ENCODE results near the gene GSE1.
A peak's percentile ranks its signal among the peaks of the same experiment; 100 is the strongest.

GSE1 gene

GRCh38 chr16:85619101-85619891 lies 6.2 kb downstream of the GSE1 start:
- no peak overlapping the region for H3K4me3 ChIP-seq (ENCODE audit: low read length)
- H3K4me1 ChIP-seq (ENCODE audit: control insufficient read depth, low read depth, low read length), result peaks cover 11% of the 10 kb centered on the region
- no peak overlapping the region for H3K9ac ChIP-seq (ENCODE audit: low read length)
- no peaks in the 10 kb centered on the region for H3K9me3 ChIP-seq (ENCODE audit: control insufficient read depth, low read depth, low read length)
- H3K27ac ChIP-seq (ENCODE audit: low read length), result no peak overlapping the region
- H3K36me3 ChIP-seq (ENCODE audit: control insufficient read depth, low read depth, low read length), result no peaks in the 10 kb centered on the region
- no peaks in the 10 kb centered on the region for H3K27me3 ChIP-seq (ENCODE audit: control insufficient read depth, insufficient read depth, low read length)

- H3K27me3 ChIP-seq (ENCODE audit: control insufficient read depth, insufficient read depth, low read length), result no peaks in the 10 kb centered on the region
- no peaks in the 10 kb centered on the region for H3K9me3 ChIP-seq (ENCODE audit: control insufficient read depth, low read depth, low read length)
- no peak overlapping the region for H3K27ac ChIP-seq (ENCODE audit: low read length)
- H3K9ac ChIP-seq (ENCODE audit: low read length), result no peak overlapping the region
- H3K4me3 ChIP-seq (ENCODE audit: low read length), result no peak overlapping the region
- peaks cover 10% of the 10 kb centered on the region for H3K4me1 ChIP-seq (ENCODE audit: control insufficient read depth, low read depth, low read length)
- no peaks in the 10 kb centered on the region for H3K36me3 ChIP-seq (ENCODE audit: control insufficient read depth, low read depth, low read length)
Measured at GRCh38 chr16:85620374-85620773, 7.3 kb downstream of the GSE1 start.

GRCh38 chr16:85621698-85622428 lies 8.7 kb downstream of the GSE1 start:
- no peak overlapping the region for H3K9ac ChIP-seq (ENCODE audit: low read length)
- peaks cover 12% of the 10 kb centered on the region for H3K4me1 ChIP-seq (ENCODE audit: control insufficient read depth, low read depth, low read length)
- H3K27ac ChIP-seq (ENCODE audit: low read length), result no peak overlapping the region
- no peaks in the 10 kb centered on the region for H3K9me3 ChIP-seq (ENCODE audit: control insufficient read depth, low read depth, low read length)
- H3K4me3 ChIP-seq (ENCODE audit: low read length), result no peak overlapping the region
- no peaks in the 10 kb centered on the region for H3K27me3 ChIP-seq (ENCODE audit: control insufficient read depth, insufficient read depth, low read length)
- no peaks in the 10 kb centered on the region for H3K36me3 ChIP-seq (ENCODE audit: control insufficient read depth, low read depth, low read length)

GRCh38 chr16:85622683-85623082 lies 9.6 kb downstream of the GSE1 start:
- H3K9me3 ChIP-seq (ENCODE audit: control insufficient read depth, low read depth, low read length), result no peaks in the 10 kb centered on the region
- no peak overlapping the region for H3K27ac ChIP-seq (ENCODE audit: low read length)
- H3K9ac ChIP-seq (ENCODE audit: low read length), result no peak overlapping the region
- peaks cover 15% of the 10 kb centered on the region for H3K4me1 ChIP-seq (ENCODE audit: control insufficient read depth, low read depth, low read length)
- H3K36me3 ChIP-seq (ENCODE audit: control insufficient read depth, low read depth, low read length), result no peaks in the 10 kb centered on the region
- no peaks in the 10 kb centered on the region for H3K27me3 ChIP-seq (ENCODE audit: control insufficient read depth, insufficient read depth, low read length)
- no peak overlapping the region for H3K4me3 ChIP-seq (ENCODE audit: low read length)

- Histone ChIP-seq H3K9ac (ENCODE audit: low read length) (no peak overlapping the region), H3K36me3 (ENCODE audit: control insufficient read depth, low read depth, low read length) (no peaks in the 10 kb centered on the region), H3K27me3 (ENCODE audit: control insufficient read depth, insufficient read depth, low read length) (no peaks in the 10 kb centered on the region), H3K4me3 (ENCODE audit: low read length) (no peak overlapping the region), H3K4me1 (ENCODE audit: control insufficient read depth, low read depth, low read length) (peaks cover 15% of the 10 kb centered on the region), H3K27ac (ENCODE audit: low read length) (no peak overlapping the region), H3K9me3 (ENCODE audit: control insufficient read depth, low read depth, low read length) (no peaks in the 10 kb centered on the region)
Measured at GRCh38 chr16:85623250-85623649, 10.1 kb downstream of the GSE1 start.

- H3K27me3 ChIP-seq (ENCODE audit: control insufficient read depth, insufficient read depth, low read length), result no peaks in the 10 kb centered on the region
- peaks cover 15% of the 10 kb centered on the region for H3K4me1 ChIP-seq (ENCODE audit: control insufficient read depth, low read depth, low read length)
- no peak overlapping the region for H3K9ac ChIP-seq (ENCODE audit: low read length)
- H3K4me3 ChIP-seq (ENCODE audit: low read length), result no peak overlapping the region
- no peaks in the 10 kb centered on the region for H3K9me3 ChIP-seq (ENCODE audit: control insufficient read depth, low read depth, low read length)
- no peaks in the 10 kb centered on the region for H3K36me3 ChIP-seq (ENCODE audit: control insufficient read depth, low read depth, low read length)
- H3K27ac ChIP-seq (ENCODE audit: low read length), result no peak overlapping the region
Measured at GRCh38 chr16:85623997-85624601, 11.0 kb downstream of the GSE1 start.

- Histone ChIP-seq H3K36me3 (ENCODE audit: control insufficient read depth, low read depth, low read length) (no peaks in the 10 kb centered on the region), H3K9ac (ENCODE audit: low read length) (no peak overlapping the region), H3K27ac (ENCODE audit: low read length) (no peak overlapping the region), H3K27me3 (ENCODE audit: control insufficient read depth, insufficient read depth, low read length) (no peaks in the 10 kb centered on the region), H3K9me3 (ENCODE audit: control insufficient read depth, low read depth, low read length) (no peaks in the 10 kb centered on the region), H3K4me3 (ENCODE audit: low read length) (no peak overlapping the region), H3K4me1 (ENCODE audit: control insufficient read depth, low read depth, low read length) (peaks cover 15% of the 10 kb centered on the region)
Measured at GRCh38 chr16:85624646-85625045, 11.5 kb downstream of the GSE1 start.

- H3K27ac ChIP-seq (ENCODE audit: low read length), result no peak overlapping the region
- no peak overlapping the region for H3K9ac ChIP-seq (ENCODE audit: low read length)
- H3K36me3 ChIP-seq (ENCODE audit: control insufficient read depth, low read depth, low read length), result no peaks in the 10 kb centered on the region
Measured at GRCh38 chr16:85625053-85625452, 11.9 kb downstream of the GSE1 start.

GRCh38 chr16:85625485-85626117 lies 12.5 kb downstream of the GSE1 start:
- Histone ChIP-seq H3K9ac (ENCODE audit: low read length) (no peak overlapping the region), H3K36me3 (ENCODE audit: control insufficient read depth, low read depth, low read length) (no peaks in the 10 kb centered on the region)

More at GRCh38 chr16:85625053-85625452, 11.9 kb downstream of the GSE1 start:
- no peak overlapping the region for H3K4me3 ChIP-seq (ENCODE audit: low read length)
- H3K4me1 ChIP-seq (ENCODE audit: control insufficient read depth, low read depth, low read length), result peaks cover 15% of the 10 kb centered on the region
- H3K9me3 ChIP-seq (ENCODE audit: control insufficient read depth, low read depth, low read length), result no peaks in the 10 kb centered on the region
- H3K27me3 ChIP-seq (ENCODE audit: control insufficient read depth, insufficient read depth, low read length), result no peaks in the 10 kb centered on the region

GRCh38 chr16:85626191-85626981 lies 13.3 kb downstream of the GSE1 start:
- peak overlapping the region; percentile 49 for H3K9ac ChIP-seq (ENCODE audit: low read length)

More at GRCh38 chr16:85625485-85626117, 12.5 kb downstream of the GSE1 start:
- Histone ChIP-seq H3K4me1 (ENCODE audit: control insufficient read depth, low read depth, low read length) (peaks cover 15% of the 10 kb centered on the region), H3K27ac (ENCODE audit: low read length) (no peak overlapping the region), H3K9me3 (ENCODE audit: control insufficient read depth, low read depth, low read length) (no peaks in the 10 kb centered on the region), H3K4me3 (ENCODE audit: low read length) (peak overlapping the region; percentile 46), H3K27me3 (ENCODE audit: control insufficient read depth, insufficient read depth, low read length) (no peaks in the 10 kb centered on the region)

GRCh38 chr16:85627089-85627488 lies 14.0 kb downstream of the GSE1 start:
- H3K9ac ChIP-seq (ENCODE audit: low read length), result no peak overlapping the region
- peaks cover 15% of the 10 kb centered on the region for H3K4me1 ChIP-seq (ENCODE audit: control insufficient read depth, low read depth, low read length)
- no peak overlapping the region for H3K4me3 ChIP-seq (ENCODE audit: low read length)
- H3K27me3 ChIP-seq (ENCODE audit: control insufficient read depth, insufficient read depth, low read length), result no peaks in the 10 kb centered on the region
- no peaks in the 10 kb centered on the region for H3K9me3 ChIP-seq (ENCODE audit: control insufficient read depth, low read depth, low read length)
- no peak overlapping the region for H3K27ac ChIP-seq (ENCODE audit: low read length)
- H3K36me3 ChIP-seq (ENCODE audit: control insufficient read depth, low read depth, low read length), result no peaks in the 10 kb centered on the region

More at GRCh38 chr16:85626191-85626981, 13.3 kb downstream of the GSE1 start:
- Histone ChIP-seq H3K4me1 (ENCODE audit: control insufficient read depth, low read depth, low read length) (peaks cover 15% of the 10 kb centered on the region), H3K36me3 (ENCODE audit: control insufficient read depth, low read depth, low read length) (no peaks in the 10 kb centered on the region), H3K4me3 (ENCODE audit: low read length) (peak overlapping the region; percentile 46), H3K27me3 (ENCODE audit: control insufficient read depth, insufficient read depth, low read length) (no peaks in the 10 kb centered on the region), H3K9me3 (ENCODE audit: control insufficient read depth, low read depth, low read length) (no peaks in the 10 kb centered on the region), H3K27ac (ENCODE audit: low read length) (peak overlapping the region; percentile 33)
